GM12878 (cell line): ENCODE measurements around the gene PALMD. TPM values are rescaled to one million over a fixed set of nuclear protein-coding genes. Genes with fewer than 3 reads are reported as not detected.

ENCODE experiments used
- ATAC-seq: fragments of 200-7000 bp; cut with Tn5 transposase; 3 replicates; pipeline ENCODE4 v1.9.1; 2020; ENCODE audit warnings: mild to moderate bottlenecking, moderate library complexity
- BruUV-seq: library from RNA; stranded (reverse); fragments of 400-500 nt; replicated peaks from 2 replicates; lab custom pipeline; 2021; lab: Mats Ljungman, UMichigan
- CTCF ChIA-PET: fragments of 300-600 bp; sonication (Branson Sonifier 250); formaldehyde crosslinking; extraction: SDS; loops from one replicate; lab custom pipeline; 2021; ENCODE audit warnings: inconsistent platforms; lab: Yijun Ruan, JAX
- POLR2A ChIA-PET: fragments of 350-600 bp; formaldehyde crosslinking; extraction: SDS; loops from one replicate; lab custom pipeline; 2021; ENCODE audit warnings: inconsistent platforms; lab: Charles Lee
- RAD21 ChIA-PET: fragments of 300-600 bp; sonication (Branson Sonifier 250); formaldehyde crosslinking; loops from one replicate; lab custom pipeline; 2023; ENCODE audit warnings: antibody characterized with exemption; ENCODE audit not compliant: unreplicated experiment; lab: Charles Lee
- SMC1A ChIA-PET: fragments of 300-600 bp; sonication (Branson Sonifier 250); formaldehyde crosslinking; loops from one replicate; lab custom pipeline; 2023; ENCODE audit not compliant: unreplicated experiment, uncharacterized antibody; lab: Charles Lee
- DNase-seq: peaks from one replicate; pipeline ENCODE4 v3.0.0-alpha.2; 2011; ENCODE audit warnings: low read depth, low spot score
- FAIRE-seq: peaks from 3 replicates; lab custom pipeline; 2011; peaks lifted over from hg19 to GRCh38; lab: Jason Lieb, UNC
- H2AFZ ChIP-seq: 2 replicates; pipeline ENCODE4 v1.6.0; 2011; ENCODE audit warnings: low read depth, low read length, control low read depth; ENCODE audit not compliant: control insufficient read depth
- H3K27ac ChIP-seq: 2 replicates; pipeline ENCODE4 v1.5.1; 2011; ENCODE audit warnings: control low read depth; ENCODE audit not compliant: control insufficient read depth, insufficient read depth
- H3K27me3 ChIP-seq, 2 experiments: replicated peaks in 1 of 2; 2 replicates each; pipeline versions ENCODE4 v1.6.0 to v1.6.1; 2011; ENCODE audit warnings: low read length in 1 of 2; ENCODE audit not compliant: control insufficient read depth in 2 of 2, insufficient read depth in 2 of 2
- H3K36me3 ChIP-seq, 2 experiments: 2 replicates each; pipeline ENCODE4 v1.5.1; 2011; ENCODE audit warnings: low read length in 1 of 2; ENCODE audit not compliant: control insufficient read depth in 2 of 2, insufficient read depth in 2 of 2
- H3K4me1 ChIP-seq: 2 replicates; pipeline ENCODE4 v1.6.1; 2011; ENCODE audit warnings: mild to moderate bottlenecking, low read length, moderate library complexity, mixed read lengths; ENCODE audit not compliant: control insufficient read depth, insufficient read depth
- H3K4me2 ChIP-seq: 2 replicates; pipeline ENCODE4 v1.6.0; 2011; ENCODE audit warnings: control low read depth; ENCODE audit not compliant: control insufficient read depth, insufficient read depth
- H3K4me3 ChIP-seq: fragments of 200-600 bp; sonication (generic); 2 replicates; pipeline ENCODE4 v1.5.1; 2016
- H3K79me2 ChIP-seq: 2 replicates; pipeline ENCODE4 v1.6.0; 2011; ENCODE audit warnings: low read length; ENCODE audit not compliant: control insufficient read depth, insufficient read depth
- H3K9ac ChIP-seq: 2 replicates; pipeline ENCODE4 v1.8.0; 2011; ENCODE audit warnings: low read length, control low read depth, mixed read lengths; ENCODE audit not compliant: control insufficient read depth, insufficient read depth
- H3K9me3 ChIP-seq: replicated peaks from 3 replicates; pipeline ENCODE4 v1.5.1; 2011; ENCODE audit warnings: mild to moderate bottlenecking, low read length; ENCODE audit not compliant: control insufficient read depth, insufficient read depth
- H4K20me1 ChIP-seq: 2 replicates; pipeline ENCODE4 v1.6.0; 2011; ENCODE audit not compliant: control insufficient read depth, insufficient read depth
- NFXL1 ChIP-seq: fragments of 450-650 bp; IDR thresholded peaks from 2 replicates; pipeline ENCODE4 v1.6.1; 2017; ENCODE audit warnings: antibody characterized with exemption, mild to moderate bottlenecking, borderline replicate concordance
- PAX8 ChIP-seq: fragments of 450-650 bp; IDR thresholded peaks from 2 replicates; pipeline ENCODE4 v1.6.1; 2017; ENCODE audit warnings: mild to moderate bottlenecking, moderate library complexity
- SRF ChIP-seq, 2 experiments: IDR thresholded peaks; 2 replicates each; pipeline ENCODE4 v1.6.1; 2011; ENCODE audit warnings: low read depth in 2 of 2, low read length in 2 of 2, mild to moderate bottlenecking in 1 of 2, moderate library complexity in 1 of 2
- SUPT20H ChIP-seq: IDR thresholded peaks from 2 replicates; pipeline ENCODE4 v1.6.1; 2011; ENCODE audit warnings: low read depth, mild to moderate bottlenecking, low read length, moderate library complexity, borderline replicate concordance; ENCODE audit not compliant: control insufficient read depth
- TAF1 ChIP-seq: IDR thresholded peaks from 2 replicates; pipeline ENCODE4 v1.6.1; 2011; ENCODE audit warnings: mild to moderate bottlenecking, low read depth, low read length, borderline replicate concordance
- WGBS: methylation state at CpG from one replicate; pipeline ENCODE4 v1.1.6; 2016; ENCODE audit warnings: low lambda C conversion rate; ENCODE audit not compliant: insufficient replicate concordance, insufficient coverage; ENCODE audit errors: missing lambda C conversion rate; 5-methylcytosine and 5-hydroxymethylcytosine counted together
- in situ Hi-C: fragments of 300-500 bp; cut with MboI; formaldehyde crosslinking; loops from 9 replicates; pipeline ENCODE4 v1.14.3; 2018; ENCODE audit warnings: mixed read lengths
- intact Hi-C: fragments of 100-400 bp; cut with micrococcal nuclease; formaldehyde crosslinking; loops from one replicate; pipeline ENCODE4 v1.14.2; 2022; ENCODE audit not compliant: unreplicated experiment
- polyA plus RNA-seq, 11 experiments: library from polyadenylated mRNA; depleted of rRNA in 4 of 11; unstranded in 6 of 11; stranded (reverse) in 5 of 11; fragments of >200 nt; fragmentation: Nextera tagmentation in 4 of 11; fragmentation: Illumina TruSeq in 1 of 11; extraction: Ambion mirVana in 4 of 11; extraction: Trizol in 1 of 11; gene quantifications; 1 replicate in 1 of 11; 2 replicates in 10 of 11; pipeline versions ENCODE4 v1.2.1 to v1.2.3, GENCODE V29; 2011 to 2016; ENCODE audit warnings: inconsistent platforms in 2 of 11, missing spikeins in 2 of 11, low read depth in 1 of 11
- total RNA-seq, 4 experiments: library from RNA; depleted of rRNA in 3 of 4; stranded (reverse); fragments of >200 nt in 3 of 4; fragmentation: Illumina TruSeq in 1 of 4; extraction: Trizol in 1 of 4; gene quantifications; 2 replicates each; pipeline versions ENCODE4 v1.2.1 to v1.2.3, GENCODE V29; 2013 to 2021
- TF ChIP-seq, protein P1 (sequence below): IDR thresholded peaks from 2 replicates; pipeline ENCODE4 v1.6.1; 2012; ENCODE audit warnings: mild to moderate bottlenecking, low read depth, low read length

Gene PALMD
- total and polyA plus RNA-seq, 10 of the 15 experiments (the other 5 are each of a cell fraction or from before 2014, with no cell fraction given), result under 0.01 to 0.09 (median 0.04) TPM; not detected in 4

DNA sequence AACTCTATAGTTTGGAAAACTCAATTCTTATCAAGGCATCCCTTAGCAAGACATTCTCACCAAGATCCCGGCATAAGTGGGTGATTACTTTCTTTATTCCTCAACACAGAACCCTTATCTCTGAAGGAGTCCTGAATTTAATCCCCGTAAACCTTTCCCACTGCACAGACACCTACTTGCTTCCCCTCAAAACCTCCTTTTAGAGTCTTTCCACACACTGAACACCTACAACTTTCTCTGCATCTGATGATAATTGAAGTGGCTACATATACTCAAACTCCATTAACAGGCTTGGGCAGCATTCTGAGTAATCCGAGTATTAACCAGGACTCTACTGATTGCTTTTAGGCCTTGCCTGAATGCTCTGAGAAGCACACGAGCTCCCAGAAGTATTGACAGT is 23.5 kb downstream of the PALMD start (continued):
- no peak for TF ChIP-seq NFXL1
- TF ChIP-seq SRF (IDR thresholded peaks at IDR 0.05; ENCODE audit: low read depth in 2 of 2, low read length in 2 of 2), result no peak
- TF ChIP-seq SUPT20H, result no peak
- TF ChIP-seq PAX8, result no peak

DNA sequence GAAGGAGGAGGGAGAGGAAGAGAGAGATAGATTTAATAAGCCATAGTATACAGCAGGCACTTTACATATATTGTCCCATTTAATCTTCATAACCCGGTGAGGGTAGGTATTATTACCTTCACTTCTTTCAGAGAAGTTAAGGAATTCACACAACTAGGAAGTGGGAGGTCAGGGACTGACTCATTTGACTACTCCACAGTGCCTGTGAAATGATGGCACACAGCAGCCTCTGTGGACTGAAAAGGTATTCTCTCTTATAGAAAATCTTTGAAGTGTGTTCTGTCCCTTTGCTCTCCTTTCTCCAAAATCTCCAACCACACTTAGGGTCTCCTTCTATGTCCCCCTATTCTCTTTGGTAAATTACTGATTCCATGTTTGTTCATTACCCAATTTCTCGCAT is 23.9 kb downstream of the PALMD start:
- ChIA-PET SMC1A (no interaction called here), POLR2A (no interaction called here), CTCF (interaction anchor here (1.3 kb wide), 1 partner anchor 15 kb away, joined by 5 read pairs; no protein-coding TSS in a partner anchor), RAD21 (no interaction called here)
- intact Hi-C loops, result no loop called here
- Histone ChIP-seq H3K9me3 (no peaks in the 10 kb centered on the region), H3K27me3 (no peaks in the 10 kb centered on the region), H2AFZ (no peak overlapping the region), H3K9ac (no peak overlapping the region), H3K4me2 (no peak overlapping the region), H3K4me1 (no peaks in the 10 kb centered on the region), H4K20me1 (no peaks in the 10 kb centered on the region), H3K79me2 (no peaks in the 10 kb centered on the region), H3K27ac (no peak overlapping the region), H3K4me3 (no peak overlapping the region), H3K36me3 (no peaks in the 10 kb centered on the region)
- BruUV-seq, result no TSS peak
- TF ChIP-seq, protein P1, sequence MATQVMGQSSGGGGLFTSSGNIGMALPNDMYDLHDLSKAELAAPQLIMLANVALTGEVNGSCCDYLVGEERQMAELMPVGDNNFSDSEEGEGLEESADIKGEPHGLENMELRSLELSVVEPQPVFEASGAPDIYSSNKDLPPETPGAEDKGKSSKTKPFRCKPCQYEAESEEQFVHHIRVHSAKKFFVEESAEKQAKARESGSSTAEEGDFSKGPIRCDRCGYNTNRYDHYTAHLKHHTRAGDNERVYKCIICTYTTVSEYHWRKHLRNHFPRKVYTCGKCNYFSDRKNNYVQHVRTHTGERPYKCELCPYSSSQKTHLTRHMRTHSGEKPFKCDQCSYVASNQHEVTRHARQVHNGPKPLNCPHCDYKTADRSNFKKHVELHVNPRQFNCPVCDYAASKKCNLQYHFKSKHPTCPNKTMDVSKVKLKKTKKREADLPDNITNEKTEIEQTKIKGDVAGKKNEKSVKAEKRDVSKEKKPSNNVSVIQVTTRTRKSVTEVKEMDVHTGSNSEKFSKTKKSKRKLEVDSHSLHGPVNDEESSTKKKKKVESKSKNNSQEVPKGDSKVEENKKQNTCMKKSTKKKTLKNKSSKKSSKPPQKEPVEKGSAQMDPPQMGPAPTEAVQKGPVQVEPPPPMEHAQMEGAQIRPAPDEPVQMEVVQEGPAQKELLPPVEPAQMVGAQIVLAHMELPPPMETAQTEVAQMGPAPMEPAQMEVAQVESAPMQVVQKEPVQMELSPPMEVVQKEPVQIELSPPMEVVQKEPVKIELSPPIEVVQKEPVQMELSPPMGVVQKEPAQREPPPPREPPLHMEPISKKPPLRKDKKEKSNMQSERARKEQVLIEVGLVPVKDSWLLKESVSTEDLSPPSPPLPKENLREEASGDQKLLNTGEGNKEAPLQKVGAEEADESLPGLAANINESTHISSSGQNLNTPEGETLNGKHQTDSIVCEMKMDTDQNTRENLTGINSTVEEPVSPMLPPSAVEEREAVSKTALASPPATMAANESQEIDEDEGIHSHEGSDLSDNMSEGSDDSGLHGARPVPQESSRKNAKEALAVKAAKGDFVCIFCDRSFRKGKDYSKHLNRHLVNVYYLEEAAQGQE, result no peak
- no peak for TF ChIP-seq TAF1
- WGBS, result 22% methylated on average over 2 of the region's 2 CpGs
- DNase-seq (no peak), ATAC-seq (peak; percentile 32; the same call in 1 of the 3 replicates), FAIRE-seq (no peak)
- in situ Hi-C loops, result no loop called here
